Nephron (organoid): ENCODE results near the gene RBM12.

Source experiments
- H3K27ac Mint-ChIP-seq, 3 experiments: 2 replicates each; pipeline ENCODE4 v1.8.0; 2020; ENCODE audit warnings: mixed read lengths in 3 of 3, mild to moderate bottlenecking in 2 of 3, moderate library complexity in 1 of 3
- H3K27me3 Mint-ChIP-seq: 2 replicates; pipeline ENCODE4 v1.8.0; 2021; ENCODE audit warnings: low read depth, mild to moderate bottlenecking, moderate library complexity, mixed read lengths
- H3K36me3 Mint-ChIP-seq: 2 replicates; pipeline ENCODE4 v1.8.0; 2020; ENCODE audit warnings: low read depth, mixed read lengths
- H3K4me1 Mint-ChIP-seq: 2 replicates; pipeline ENCODE4 v1.8.0; 2020; ENCODE audit warnings: mixed read lengths
- H3K4me3 Mint-ChIP-seq, 3 experiments: 2 replicates each; pipeline ENCODE4 v1.8.0; 2020; ENCODE audit warnings: mild to moderate bottlenecking in 3 of 3, mixed read lengths in 3 of 3, moderate library complexity in 2 of 3
- H3K9me3 Mint-ChIP-seq: 2 replicates; pipeline ENCODE4 v1.8.0; 2020; ENCODE audit warnings: mixed read lengths
- CTCF ChIP-seq, 3 experiments: fragments of 200-600 bp; sonication (generic); IDR thresholded peaks; one replicate each; pipeline ENCODE4 v1.5.0; 2021; ENCODE audit warnings: antibody characterized with exemption in 3 of 3; ENCODE audit not compliant: unreplicated experiment in 3 of 3

RBM12 gene

GRCh38 chr20:35632539-35633115 lies 32.1 kb downstream of the RBM12 start:
- Mint-ChIP-seq H3K27me3 (no peaks in the 10 kb centered on the region), H3K36me3 (peaks cover 49% of the 10 kb centered on the region), H3K27ac (no peak overlapping the region), H3K4me1 (peaks cover 6% of the 10 kb centered on the region), H3K9me3 (no peaks in the 10 kb centered on the region), H3K4me3 (no peak overlapping the region)
- no peak for TF ChIP-seq CTCF (IDR thresholded peaks at IDR 0.05; ENCODE audit: unreplicated experiment in 3 of 3)

- H3K4me3 Mint-ChIP-seq: no peak overlapping the region
- H3K9me3 Mint-ChIP-seq: no peaks in the 10 kb centered on the region
- TF ChIP-seq CTCF (IDR thresholded peaks at IDR 0.05; ENCODE audit: unreplicated experiment in 3 of 3): no peak
- H3K27ac Mint-ChIP-seq: no peak overlapping the region
- no peaks in the 10 kb centered on the region for H3K4me1 Mint-ChIP-seq
- no peaks in the 10 kb centered on the region for H3K27me3 Mint-ChIP-seq
- H3K36me3 Mint-ChIP-seq: peaks cover 60% of the 10 kb centered on the region
Observed at GRCh38 chr20:35630636-35631035, 34.1 kb downstream of the RBM12 start.

GRCh38 chr20:35629427-35630145 lies 35.1 kb downstream of the RBM12 start:
- Mint-ChIP-seq H3K4me1 (no peaks in the 10 kb centered on the region), H3K9me3 (no peaks in the 10 kb centered on the region), H3K27me3 (no peaks in the 10 kb centered on the region), H3K27ac (no peak overlapping the region), H3K36me3 (peaks cover 55% of the 10 kb centered on the region), H3K4me3 (no peak overlapping the region)
- TF ChIP-seq CTCF (IDR thresholded peaks at IDR 0.05; ENCODE audit: unreplicated experiment in 3 of 3): no peak

- peaks cover 1% of the 10 kb centered on the region for H3K27me3 Mint-ChIP-seq
- H3K4me1 Mint-ChIP-seq: no peaks in the 10 kb centered on the region
- TF ChIP-seq CTCF (IDR thresholded peaks at IDR 0.05; ENCODE audit: unreplicated experiment in 3 of 3): no peak
- no peaks in the 10 kb centered on the region for H3K9me3 Mint-ChIP-seq
- peaks cover 52% of the 10 kb centered on the region for H3K36me3 Mint-ChIP-seq
- H3K27ac Mint-ChIP-seq: no peak overlapping the region
- no peak overlapping the region for H3K4me3 Mint-ChIP-seq
Observed at GRCh38 chr20:35627121-35627520, 37.6 kb downstream of the RBM12 start.

- Mint-ChIP-seq H3K36me3 (peaks cover 53% of the 10 kb centered on the region), H3K27me3 (peaks cover 3% of the 10 kb centered on the region), H3K27ac (no peak overlapping the region), H3K9me3 (no peaks in the 10 kb centered on the region), H3K4me1 (no peaks in the 10 kb centered on the region), H3K4me3 (no peak overlapping the region)
- no peak for TF ChIP-seq CTCF (IDR thresholded peaks at IDR 0.05; ENCODE audit: unreplicated experiment in 3 of 3)
Observed at GRCh38 chr20:35626386-35627001, 38.2 kb downstream of the RBM12 start.
